Loucy (cell line): Measurements from ENCODE around the gene MC2R.

Source experiments
- H2AFZ ChIP-seq: fragments of 200-600 bp; sonication (generic); 2 replicates; pipeline ENCODE4 v1.6.0; 2016; ENCODE audit warnings: antibody characterized with exemption, mild to moderate bottlenecking, low read length, moderate library complexity
- H3F3A ChIP-seq: fragments of 200-600 bp; 2 replicates; pipeline ENCODE4 v1.6.0; 2016; ENCODE audit warnings: antibody characterized with exemption, low read depth, mild to moderate bottlenecking
- H3K27me3 ChIP-seq: fragments of 200-600 bp; sonication (generic); 2 replicates; pipeline ENCODE4 v1.6.1; 2014; ENCODE audit warnings: low read length, mild to moderate bottlenecking; ENCODE audit not compliant: insufficient read depth, poor library complexity, severe bottlenecking
- H3K36me3 ChIP-seq: fragments of 200-600 bp; sonication (generic); 2 replicates; pipeline ENCODE4 v1.6.1; 2016; ENCODE audit warnings: low read length; ENCODE audit not compliant: insufficient read depth
- H3K4me1 ChIP-seq: fragments of 200-600 bp; sonication (generic); 2 replicates; pipeline ENCODE4 v1.5.1; 2014; ENCODE audit warnings: low read length, mild to moderate bottlenecking; ENCODE audit not compliant: insufficient read depth, poor library complexity, severe bottlenecking
- H3K4me2 ChIP-seq: fragments of 200-600 bp; sonication (generic); 2 replicates; pipeline ENCODE4 v1.6.0; 2014; ENCODE audit warnings: antibody characterized with exemption, low read length, low read depth, mild to moderate bottlenecking; ENCODE audit not compliant: poor library complexity, severe bottlenecking
- H3K4me3 ChIP-seq: fragments of 200-600 bp; sonication (generic); 2 replicates; pipeline ENCODE4 v1.5.1; 2014; ENCODE audit warnings: low read length, mild to moderate bottlenecking, mixed read lengths; ENCODE audit not compliant: poor library complexity, severe bottlenecking
- H3K79me2 ChIP-seq: fragments of 200-600 bp; sonication (generic); 2 replicates; pipeline ENCODE4 v1.6.1; 2014; ENCODE audit warnings: low read length; ENCODE audit not compliant: insufficient read depth
- H3K9ac ChIP-seq: fragments of 200-600 bp; sonication (generic); 2 replicates; pipeline ENCODE4 v1.6.0; 2014; ENCODE audit warnings: mild to moderate bottlenecking, low read depth, low read length, moderate library complexity; ENCODE audit not compliant: poor library complexity, severe bottlenecking
- H3K9me2 ChIP-seq: fragments of 200-600 bp; sonication (generic); replicated peaks from 2 replicates; pipeline ENCODE4 v1.6.1; 2016; ENCODE audit warnings: low read depth, low read length, mixed read lengths
- H3K9me3 ChIP-seq: fragments of 200-600 bp; sonication (generic); 2 replicates; pipeline ENCODE4 v1.6.1; 2014; ENCODE audit warnings: mild to moderate bottlenecking, antibody characterized with exemption, low read length, low read depth; ENCODE audit not compliant: insufficient read depth
- H4K20me1 ChIP-seq: fragments of 200-600 bp; sonication (generic); 2 replicates; pipeline ENCODE4 v1.6.0; 2014; ENCODE audit warnings: antibody characterized with exemption, low read length, mild to moderate bottlenecking; ENCODE audit not compliant: insufficient read depth, poor library complexity, severe bottlenecking
- EZH2phosphoT487 ChIP-seq: fragments of 200-600 bp; IDR thresholded peaks from 2 replicates; pipeline ENCODE4 v1.6.1; 2018; ENCODE audit warnings: antibody characterized with exemption, mild to moderate bottlenecking, moderate library complexity, borderline replicate concordance
- TF ChIP-seq, protein P1 (sequence below): fragments of 200-600 bp; sonication (generic); conservative IDR thresholded peaks from 2 replicates; pipeline ENCODE4 v1.5.1; 2014; ENCODE audit warnings: mild to moderate bottlenecking, antibody characterized with exemption, low read length

The MC2R gene

GRCh38 chr18:13879492-13879891, 35.8 kb downstream of the MC2R start:
- Histone ChIP-seq H3K4me1 (no peaks in the 10 kb centered on the region), H2AFZ (no peak overlapping the region)

DNA sequence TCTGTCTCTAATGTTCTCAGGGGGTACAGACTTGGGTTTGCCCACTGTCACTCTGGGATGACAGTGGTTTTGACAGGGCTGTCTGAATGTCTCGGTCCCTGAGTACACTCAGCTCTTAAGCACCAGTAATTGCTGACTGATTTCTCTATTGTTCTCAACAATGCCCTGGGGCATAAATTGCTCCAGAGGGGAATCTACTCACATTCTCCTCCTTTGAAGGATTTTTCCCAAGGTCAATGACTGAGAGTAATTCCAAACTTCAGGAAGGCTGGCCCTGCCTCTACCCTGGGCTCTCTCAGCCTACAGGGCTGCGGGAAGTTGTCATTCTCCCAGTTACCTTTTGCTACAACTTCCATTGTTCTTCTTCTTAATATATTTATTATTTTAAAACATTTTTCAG, 36.5 kb downstream of the MC2R start:
- Histone ChIP-seq H3K9me3 (no peaks in the 10 kb centered on the region), H3K4me2 (no peak overlapping the region)

More at GRCh38 chr18:13879492-13879891, 35.8 kb downstream of the MC2R start:
- no peaks in the 10 kb centered on the region for H3K9me3 ChIP-seq
- no peaks in the 10 kb centered on the region for H4K20me1 ChIP-seq
- no peak overlapping the region for H3K4me2 ChIP-seq
- no peaks in the 10 kb centered on the region for H3K36me3 ChIP-seq
- H3K9ac ChIP-seq, result no peak overlapping the region
- no peaks in the 10 kb centered on the region for H3K27me3 ChIP-seq
- H3K4me3 ChIP-seq, result no peak overlapping the region
- no peaks in the 10 kb centered on the region for H3K79me2 ChIP-seq
- no peaks in the 10 kb centered on the region for H3K9me2 ChIP-seq
- TF ChIP-seq, protein P1, sequence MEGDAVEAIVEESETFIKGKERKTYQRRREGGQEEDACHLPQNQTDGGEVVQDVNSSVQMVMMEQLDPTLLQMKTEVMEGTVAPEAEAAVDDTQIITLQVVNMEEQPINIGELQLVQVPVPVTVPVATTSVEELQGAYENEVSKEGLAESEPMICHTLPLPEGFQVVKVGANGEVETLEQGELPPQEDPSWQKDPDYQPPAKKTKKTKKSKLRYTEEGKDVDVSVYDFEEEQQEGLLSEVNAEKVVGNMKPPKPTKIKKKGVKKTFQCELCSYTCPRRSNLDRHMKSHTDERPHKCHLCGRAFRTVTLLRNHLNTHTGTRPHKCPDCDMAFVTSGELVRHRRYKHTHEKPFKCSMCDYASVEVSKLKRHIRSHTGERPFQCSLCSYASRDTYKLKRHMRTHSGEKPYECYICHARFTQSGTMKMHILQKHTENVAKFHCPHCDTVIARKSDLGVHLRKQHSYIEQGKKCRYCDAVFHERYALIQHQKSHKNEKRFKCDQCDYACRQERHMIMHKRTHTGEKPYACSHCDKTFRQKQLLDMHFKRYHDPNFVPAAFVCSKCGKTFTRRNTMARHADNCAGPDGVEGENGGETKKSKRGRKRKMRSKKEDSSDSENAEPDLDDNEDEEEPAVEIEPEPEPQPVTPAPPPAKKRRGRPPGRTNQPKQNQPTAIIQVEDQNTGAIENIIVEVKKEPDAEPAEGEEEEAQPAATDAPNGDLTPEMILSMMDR, result no peak
- TF ChIP-seq EZH2phosphoT487, result no peak
- no peaks in the 10 kb centered on the region for H3F3A ChIP-seq

GRCh38 chr18:13877157-13877556, 38.2 kb downstream of the MC2R start:
- H4K20me1 ChIP-seq, result no peaks in the 10 kb centered on the region
- no peaks in the 10 kb centered on the region for H3F3A ChIP-seq
- H3K27me3 ChIP-seq, result no peaks in the 10 kb centered on the region
- no peaks in the 10 kb centered on the region for H3K36me3 ChIP-seq
- H3K4me3 ChIP-seq, result no peak overlapping the region
- H3K9ac ChIP-seq, result no peak overlapping the region
- no peak overlapping the region for H3K4me2 ChIP-seq
- no peaks in the 10 kb centered on the region for H3K79me2 ChIP-seq
- H2AFZ ChIP-seq, result no peak overlapping the region
- TF ChIP-seq, protein P1, result no peak
- no peak for TF ChIP-seq EZH2phosphoT487
- no peaks in the 10 kb centered on the region for H3K9me2 ChIP-seq
- H3K4me1 ChIP-seq, result no peaks in the 10 kb centered on the region
- H3K9me3 ChIP-seq, result no peaks in the 10 kb centered on the region

More for the DNA sequence above, 36.5 kb downstream of the MC2R start:
- Histone ChIP-seq H3K4me1 (no peaks in the 10 kb centered on the region), H3K36me3 (no peaks in the 10 kb centered on the region), H4K20me1 (no peaks in the 10 kb centered on the region), H3K4me3 (no peak overlapping the region), H3F3A (no peaks in the 10 kb centered on the region), H3K27me3 (no peaks in the 10 kb centered on the region), H3K9me2 (no peaks in the 10 kb centered on the region), H3K79me2 (no peaks in the 10 kb centered on the region), H3K9ac (no peak overlapping the region), H2AFZ (no peak overlapping the region)
- TF ChIP-seq, protein P1, result no peak
- no peak for TF ChIP-seq EZH2phosphoT487
